K562 (cell line): ENCODE results near the gene FDX2. TPM values are rescaled to one million over a fixed set of nuclear protein-coding genes. Genes with fewer than 3 reads are reported as not detected.

Experiments used
- DIDO1 ChIP-seq: fragments of 450-650 bp; IDR thresholded peaks from 2 replicates; pipeline ENCODE4 v1.6.1; 2016; ENCODE audit warnings: low read depth, missing biosample characterization, missing genetic modification characterization
- KDM4B ChIP-seq, 2 experiments: fragments of 450-650 bp in 1 of 2; sonication (generic) in 1 of 2; IDR thresholded peaks; 2 replicates each; pipeline ENCODE4 v1.6.1; 2016 to 2017; ENCODE audit warnings: borderline replicate concordance in 2 of 2, antibody characterized with exemption in 1 of 2, low read depth in 1 of 2, mild to moderate bottlenecking in 1 of 2
- LEF1 ChIP-seq: fragments of 450-650 bp; IDR thresholded peaks from 2 replicates; pipeline ENCODE4 v1.6.1; 2016; ENCODE audit warnings: mild to moderate bottlenecking
- MGA ChIP-seq: fragments of 450-650 bp; IDR thresholded peaks from 2 replicates; pipeline ENCODE4 v1.6.1; 2016; ENCODE audit warnings: mild to moderate bottlenecking, moderate library complexity
- RNF219 ChIP-seq: fragments of 250-450 bp; sonication (Bioruptor Pico); IDR thresholded peaks from 2 replicates; pipeline ENCODE4 v1.5.0; 2022; ENCODE audit warnings: mild to moderate bottlenecking
- YY1 ChIP-seq, 3 experiments: IDR thresholded peaks; 2 replicates each; pipeline ENCODE4 v1.6.1; 2011; ENCODE audit warnings: low read length in 2 of 3, mild to moderate bottlenecking in 2 of 3, moderate library complexity in 2 of 3, borderline replicate concordance in 1 of 3, control low read depth in 1 of 3, low read depth in 1 of 3; ENCODE audit not compliant: insufficient read depth in 3 of 3, insufficient replicate concordance in 2 of 3, control insufficient read depth in 1 of 3, insufficient read length in 1 of 3; ENCODE audit errors: extremely low read depth in 1 of 3
- ZNF239 ChIP-seq: fragments of 250-450 bp; sonication (Bioruptor Pico); IDR thresholded peaks from 2 replicates; pipeline ENCODE4 v1.4.0; 2020; ENCODE audit warnings: mild to moderate bottlenecking
- ZNF511 ChIP-seq: sonication (generic); formaldehyde crosslinking; IDR thresholded peaks from 2 replicates; pipeline ENCODE4 v1.8.0; 2022; ENCODE audit warnings: mild to moderate bottlenecking, missing genetic modification reagents
- ZNF639 ChIP-seq, 2 experiments: fragments of 200-800 bp in 1 of 2; sonication (Bioruptor generic) in 1 of 2; sonication (generic) in 1 of 2; formaldehyde crosslinking in 1 of 2; IDR thresholded peaks in 1 of 2; conservative IDR thresholded peaks in 1 of 2; 2 replicates each; pipeline versions ENCODE4 v1.5.0 to v1.6.1; 2016 to 2020; ENCODE audit warnings: missing compliant biosample characterization in 1 of 2, missing genetic modification characterization in 1 of 2, missing genetic modification reagents in 1 of 2
- polyA plus RNA-seq, 8 experiments: library from polyadenylated mRNA; depleted of rRNA in 4 of 8; stranded (reverse) in 5 of 8; unstranded in 3 of 8; fragments of >200 nt; fragmentation: Nextera tagmentation in 2 of 8; fragmentation: Illumina TruSeq in 1 of 8; extraction: Ambion mirVana in 2 of 8; extraction: Trizol in 1 of 8; gene quantifications; 2 replicates each; pipeline versions ENCODE4 v1.2.1 to v1.2.3, GENCODE V29; 2011 to 2014; ENCODE audit warnings: inconsistent platforms in 1 of 8, missing spikeins in 1 of 8
- total RNA-seq, 7 experiments: library from RNA; depleted of rRNA in 6 of 7; stranded (reverse); fragments of >200 nt in 6 of 7; fragmentation: Illumina TruSeq in 2 of 7; extraction: Trizol in 2 of 7; gene quantifications; 2 replicates each; pipeline versions ENCODE4 v1.2.1 to v1.2.3, GENCODE V29; 2011 to 2021; ENCODE audit warnings: low replicate concordance in 1 of 7

FDX2 gene
- total and polyA plus RNA-seq, 9 of the 15 experiments (the other 6 are each of a cell fraction or from before 2014, with no cell fraction given) = 2.5 to 49.8 (median 29.7) TPM

- TF ChIP-seq ZNF639 (CRISPR knock-in tag; conservative IDR thresholded peaks at IDR 0.05 in 1 of 2, IDR thresholded peaks at IDR 0.05 in 1 of 2) = no peak
- no peak for TF ChIP-seq KDM4B (IDR thresholded peaks at IDR 0.05; ENCODE audit: borderline replicate concordance in 2 of 2, low read depth in 1 of 2)
- no peak for TF ChIP-seq ZNF239 (CRISPR knock-in tag)
- 0 out of 2 replicates have a peak, but pooled peaks have one; percentile 18 for TF ChIP-seq ZNF511
- TF ChIP-seq MGA = no peak
- TF ChIP-seq RNF219 (CRISPR knock-in tag) = no peak
- no peak for TF ChIP-seq LEF1
- peak; percentile 46; the same call in 1 of the 2 replicates for TF ChIP-seq DIDO1 (tag)
- TF ChIP-seq YY1 (IDR thresholded peaks at IDR 0.05; ENCODE audit: borderline replicate concordance in 1 of 3, control insufficient read depth in 1 of 3, extremely low read depth in 1 of 3, insufficient read depth in 3 of 3, insufficient read length in 1 of 3, insufficient replicate concordance in 2 of 3, low read depth in 1 of 3, low read length in 2 of 3) = peak in 1 of 3 experiments; percentile 65
Observed at GRCh38 chr19:10305139-10305806, 10.5 kb downstream of the FDX2 start (continued).
